GM12873 (cell line): ENCODE measurements around the gene BTBD9.

ENCODE experiments used
- CTCF ChIP-seq: IDR thresholded peaks from 2 replicates; pipeline ENCODE4 v1.5.1; 2012; ENCODE audit warnings: low read depth, mild to moderate bottlenecking, moderate library complexity, low read length, control low read depth; ENCODE audit not compliant: insufficient read depth; ENCODE audit errors: missing control alignments

BTBD9 gene

GRCh38 chr6:38193481-38194281, 446.0 kb downstream of the BTBD9 start:
- no peak for TF ChIP-seq CTCF

GRCh38 chr6:38193051-38193450, 446.7 kb downstream of the BTBD9 start:
- no peak for TF ChIP-seq CTCF

- TF ChIP-seq CTCF: no peak
Measured at GRCh38 chr6:38192487-38192886, 447.2 kb downstream of the BTBD9 start.

GRCh38 chr6:38192011-38192410, 447.7 kb downstream of the BTBD9 start:
- no peak for TF ChIP-seq CTCF

- TF ChIP-seq CTCF: no peak
Measured at GRCh38 chr6:38191418-38191817, 448.3 kb downstream of the BTBD9 start.

GRCh38 chr6:38188677-38189335, 450.9 kb downstream of the BTBD9 start:
- TF ChIP-seq CTCF: no peak

GRCh38 chr6:38187811-38188590, 451.7 kb downstream of the BTBD9 start:
- TF ChIP-seq CTCF: no peak
